KG1 (cell line): ENCODE results near the gene ATRNL1.

Source experiments
- DNase-seq: peaks from one replicate; lab custom pipeline; 2025; lab: John Stamatoyannopoulos, UW

ATRNL1 gene

GRCh38 chr10:115093286-115093775 lies at the start of gene ATRNL1:
TSS of gene ATRNL1 (plus strand) at chr10:115093365. CDS start at chr10:115093751, 386 bp downstream.
- no peak for DNase-seq

- no peak for DNase-seq
Observed at GRCh38 chr10:115043719-115044118, 49.4 kb upstream of the ATRNL1 start.

GRCh38 chr10:115044891-115045290 lies 48.3 kb upstream of the ATRNL1 start:
- DNase-seq, result no peak

GRCh38 chr10:115045499-115045898 lies 47.7 kb upstream of the ATRNL1 start:
- DNase-seq, result no peak

GRCh38 chr10:115046686-115047236 lies 46.4 kb upstream of the ATRNL1 start:
- no peak for DNase-seq

GRCh38 chr10:115047705-115048104 lies 45.5 kb upstream of the ATRNL1 start:
- no peak for DNase-seq

GRCh38 chr10:115049318-115049717 lies 43.8 kb upstream of the ATRNL1 start:
- no peak for DNase-seq

- no peak for DNase-seq
Observed at GRCh38 chr10:115049960-115050359, 43.2 kb upstream of the ATRNL1 start.

- DNase-seq, result no peak
Observed at GRCh38 chr10:115050375-115051010, 42.7 kb upstream of the ATRNL1 start.

GRCh38 chr10:115051216-115051615 lies 41.9 kb upstream of the ATRNL1 start:
- DNase-seq, result no peak

GRCh38 chr10:115052226-115052625 lies 40.9 kb upstream of the ATRNL1 start:
- DNase-seq, result no peak

GRCh38 chr10:115052728-115053127 lies 40.4 kb upstream of the ATRNL1 start:
- no peak for DNase-seq

GRCh38 chr10:115056186-115056585 lies 37.0 kb upstream of the ATRNL1 start:
- no peak for DNase-seq

- no peak for DNase-seq
Observed at GRCh38 chr10:115059301-115059898, 33.8 kb upstream of the ATRNL1 start.

GRCh38 chr10:115063701-115064658 lies 29.2 kb upstream of the ATRNL1 start:
- no peak for DNase-seq

- no peak for DNase-seq
Observed at GRCh38 chr10:115065801-115066200, 27.4 kb upstream of the ATRNL1 start.

- no peak for DNase-seq
Observed at GRCh38 chr10:115066528-115066927, 26.6 kb upstream of the ATRNL1 start.

GRCh38 chr10:115073796-115074195 lies 19.4 kb upstream of the ATRNL1 start:
- DNase-seq, result no peak

- no peak for DNase-seq
Observed at GRCh38 chr10:115082506-115082905, 10.7 kb upstream of the ATRNL1 start.

GRCh38 chr10:115084277-115084850 lies 8.8 kb upstream of the ATRNL1 start:
- DNase-seq, result no peak

GRCh38 chr10:115091161-115091560 lies 2.0 kb upstream of the ATRNL1 start:
- no peak for DNase-seq

GRCh38 chr10:115092258-115092554 lies 959 bp upstream of the ATRNL1 start:
- DNase-seq, result no peak
